ENCODE data around the gene SCRN3.
"Not testable (repeated sequence)": the region's sequence is repeated elsewhere in the genome, so short reads cannot be mapped to it uniquely, and the experiment has no call there.

SCRN3 gene

DNA sequence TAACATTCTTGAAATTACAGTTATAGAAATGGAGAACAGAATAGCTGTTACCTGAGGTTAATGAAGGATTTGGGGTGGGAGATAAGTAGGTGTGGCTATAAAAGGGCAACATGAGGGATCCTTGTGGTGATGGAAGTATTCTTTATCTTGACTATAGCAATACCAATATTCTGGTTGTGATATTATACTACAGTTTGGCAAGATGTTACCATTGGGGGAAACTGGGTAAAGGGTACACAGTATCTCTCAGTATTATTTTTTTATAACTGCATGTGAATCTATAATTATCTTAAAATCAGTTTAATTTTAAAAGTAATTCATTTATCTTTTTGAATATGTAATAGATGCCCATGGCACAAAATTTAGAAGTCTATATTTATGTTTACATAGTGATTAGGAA lies 8.1 kb downstream of the SCRN3 start:
- DNase-seq (ENCODE audit: low read depth): no peak
- no peak overlapping the region for H3K4me3 ChIP-seq (ENCODE audit: low read depth, low read length)
- TF ChIP-seq, protein P1, sequence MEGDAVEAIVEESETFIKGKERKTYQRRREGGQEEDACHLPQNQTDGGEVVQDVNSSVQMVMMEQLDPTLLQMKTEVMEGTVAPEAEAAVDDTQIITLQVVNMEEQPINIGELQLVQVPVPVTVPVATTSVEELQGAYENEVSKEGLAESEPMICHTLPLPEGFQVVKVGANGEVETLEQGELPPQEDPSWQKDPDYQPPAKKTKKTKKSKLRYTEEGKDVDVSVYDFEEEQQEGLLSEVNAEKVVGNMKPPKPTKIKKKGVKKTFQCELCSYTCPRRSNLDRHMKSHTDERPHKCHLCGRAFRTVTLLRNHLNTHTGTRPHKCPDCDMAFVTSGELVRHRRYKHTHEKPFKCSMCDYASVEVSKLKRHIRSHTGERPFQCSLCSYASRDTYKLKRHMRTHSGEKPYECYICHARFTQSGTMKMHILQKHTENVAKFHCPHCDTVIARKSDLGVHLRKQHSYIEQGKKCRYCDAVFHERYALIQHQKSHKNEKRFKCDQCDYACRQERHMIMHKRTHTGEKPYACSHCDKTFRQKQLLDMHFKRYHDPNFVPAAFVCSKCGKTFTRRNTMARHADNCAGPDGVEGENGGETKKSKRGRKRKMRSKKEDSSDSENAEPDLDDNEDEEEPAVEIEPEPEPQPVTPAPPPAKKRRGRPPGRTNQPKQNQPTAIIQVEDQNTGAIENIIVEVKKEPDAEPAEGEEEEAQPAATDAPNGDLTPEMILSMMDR (IDR thresholded peaks at IDR 0.05; ENCODE audit: insufficient read depth, low read depth, low read length, missing control alignments): no peak

DNA sequence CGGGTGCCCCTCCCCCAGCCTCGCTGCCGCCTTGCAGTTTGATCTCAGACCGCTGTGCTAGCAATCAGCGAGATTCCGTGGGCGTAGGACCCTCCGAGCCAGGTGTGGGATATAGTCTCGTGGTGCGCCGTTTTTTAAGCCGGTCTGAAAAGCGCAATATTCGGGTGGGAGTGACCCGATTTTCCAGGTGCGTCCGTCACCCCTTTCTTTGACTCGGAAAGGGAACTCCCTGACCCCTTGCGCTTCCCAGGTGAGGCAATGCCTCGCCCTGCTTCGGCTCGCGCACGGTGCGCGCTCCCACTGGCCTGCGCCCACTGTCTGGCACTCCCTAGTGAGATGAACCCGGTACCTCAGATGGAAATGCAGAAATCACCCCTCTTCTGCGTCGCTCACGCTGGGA lies 14.5 kb downstream of the SCRN3 start:
- not testable (repeated sequence) for H3K4me3 ChIP-seq (ENCODE audit: low read depth, low read length); DNase-seq (ENCODE audit: low read depth)

DNA sequence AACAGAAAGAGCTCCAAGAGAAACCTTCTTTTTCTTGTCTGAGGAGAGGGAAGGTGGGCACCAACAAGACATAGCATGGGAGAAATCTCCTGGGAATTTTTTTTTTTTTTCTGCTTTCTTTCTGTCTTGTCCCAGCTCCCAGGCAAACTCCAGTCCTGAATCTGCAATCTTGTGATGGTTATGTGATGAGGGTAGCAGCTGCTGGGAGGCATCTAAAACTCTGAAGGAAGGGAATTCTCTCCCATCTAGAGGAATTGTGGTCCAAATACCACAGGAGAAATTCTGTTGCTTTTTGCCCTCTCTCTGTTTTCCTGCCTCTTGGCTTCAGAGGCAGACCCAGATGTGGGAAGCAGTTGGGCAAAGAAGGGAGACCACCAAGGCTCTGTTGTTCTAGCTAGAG lies 16.7 kb downstream of the SCRN3 start:
- DNase-seq (ENCODE audit: low read depth): no peak
- TF ChIP-seq, protein P1 (IDR thresholded peaks at IDR 0.05; ENCODE audit: insufficient read depth, low read depth, low read length, missing control alignments): no peak
- no peak overlapping the region for H3K4me3 ChIP-seq (ENCODE audit: low read depth, low read length)

DNA sequence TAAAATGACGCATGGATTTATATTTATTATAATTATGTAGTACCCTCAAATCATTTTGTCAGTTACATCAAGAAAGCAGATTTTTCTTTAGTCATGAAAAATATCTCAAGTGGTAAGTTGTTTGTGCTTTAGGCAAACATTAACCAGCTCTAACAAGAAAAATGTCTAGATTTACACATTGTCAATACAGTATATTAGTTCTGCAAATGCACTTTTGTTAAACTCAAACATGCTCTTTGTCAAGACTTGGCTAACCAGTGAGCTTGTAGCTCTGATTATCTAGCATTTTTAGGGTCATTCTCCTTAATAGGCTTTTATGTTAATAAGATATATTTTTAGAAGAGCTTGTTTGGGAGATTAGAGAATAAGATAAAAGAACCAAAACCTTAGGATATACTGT lies 32.7 kb downstream of the SCRN3 start:
- H3K4me3 ChIP-seq (ENCODE audit: low read depth, low read length): no peak overlapping the region
- TF ChIP-seq, protein P1 (IDR thresholded peaks at IDR 0.05; ENCODE audit: insufficient read depth, low read depth, low read length, missing control alignments): no peak

DNA sequence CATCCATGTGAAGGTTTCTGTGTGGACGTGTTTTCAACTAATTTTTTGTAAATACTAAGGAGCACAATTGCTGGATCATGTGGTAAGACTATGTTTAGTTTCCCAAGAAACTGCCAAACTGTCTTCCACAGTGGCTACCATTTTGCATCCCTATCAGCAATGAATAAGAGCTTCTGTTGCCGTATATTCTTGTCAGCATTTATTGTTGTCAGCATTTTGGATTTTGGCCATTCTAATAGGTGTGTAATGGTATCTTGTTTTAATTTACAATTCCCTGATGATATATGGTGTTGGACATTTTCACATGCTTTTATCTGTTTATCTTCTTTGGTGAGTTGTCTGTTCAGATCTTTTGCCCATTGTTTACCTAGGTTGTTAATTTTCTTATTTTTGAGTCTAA lies 34.5 kb downstream of the SCRN3 start:
- TF ChIP-seq, protein P1 (IDR thresholded peaks at IDR 0.05; ENCODE audit: insufficient read depth, low read depth, low read length, missing control alignments): no peak
- H3K4me3 ChIP-seq (ENCODE audit: low read depth, low read length): no peak overlapping the region
- DNase-seq (ENCODE audit: low read depth): no peak

More for the DNA sequence above, 32.7 kb downstream of the SCRN3 start:
- DNase-seq (ENCODE audit: low read depth): no peak

DNA sequence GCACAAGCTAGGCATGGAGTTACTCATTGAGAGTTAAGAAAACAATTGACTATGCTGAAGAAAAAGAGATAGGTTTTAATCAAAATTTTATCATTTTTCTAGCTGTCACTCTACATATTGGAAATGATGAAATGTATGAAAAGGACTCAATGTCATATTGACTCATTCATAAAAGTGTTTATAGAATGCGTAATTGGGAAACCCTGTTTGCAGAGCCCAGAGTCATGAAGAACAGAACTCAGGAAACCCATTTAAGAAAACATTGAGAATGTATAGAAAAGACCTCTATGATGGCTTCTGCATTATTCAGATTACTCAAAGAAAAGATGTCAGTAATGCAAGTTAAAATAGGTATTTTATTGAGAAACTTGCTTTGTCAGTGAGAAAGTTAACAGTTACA lies 36.4 kb downstream of the SCRN3 start:
- TF ChIP-seq, protein P1 (IDR thresholded peaks at IDR 0.05; ENCODE audit: insufficient read depth, low read depth, low read length, missing control alignments): no peak
- H3K4me3 ChIP-seq (ENCODE audit: low read depth, low read length): no peak overlapping the region
- no peak for DNase-seq (ENCODE audit: low read depth)

DNA sequence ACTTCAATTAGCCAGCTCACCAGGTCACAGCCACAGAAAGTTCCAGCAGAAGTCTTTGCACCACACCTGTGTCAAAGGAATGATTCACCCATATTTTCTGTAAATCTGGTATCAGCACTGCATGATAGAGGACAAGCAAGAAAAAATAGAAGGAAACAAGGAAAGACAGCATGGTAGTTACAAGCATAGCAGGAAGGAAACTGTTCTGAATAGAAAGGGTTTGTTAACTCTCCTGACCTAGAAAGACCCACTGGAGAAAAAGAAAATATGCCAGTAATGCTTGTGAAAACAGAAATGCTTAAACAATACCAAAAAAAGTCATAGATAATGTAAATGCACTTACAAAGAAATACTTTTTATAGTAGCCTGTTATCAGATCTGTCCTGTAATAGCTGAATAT lies 40.8 kb downstream of the SCRN3 start:
- no peak for DNase-seq (ENCODE audit: low read depth)
- no peak overlapping the region for H3K4me3 ChIP-seq (ENCODE audit: low read depth, low read length)
- TF ChIP-seq, protein P1 (IDR thresholded peaks at IDR 0.05; ENCODE audit: insufficient read depth, low read depth, low read length, missing control alignments): no peak
